ENCODE measurements around the gene SS18.
"Not testable (repeated sequence)": the region's sequence is repeated elsewhere in the genome, so short reads cannot be mapped to it uniquely, and the experiment has no call there.

DNA sequence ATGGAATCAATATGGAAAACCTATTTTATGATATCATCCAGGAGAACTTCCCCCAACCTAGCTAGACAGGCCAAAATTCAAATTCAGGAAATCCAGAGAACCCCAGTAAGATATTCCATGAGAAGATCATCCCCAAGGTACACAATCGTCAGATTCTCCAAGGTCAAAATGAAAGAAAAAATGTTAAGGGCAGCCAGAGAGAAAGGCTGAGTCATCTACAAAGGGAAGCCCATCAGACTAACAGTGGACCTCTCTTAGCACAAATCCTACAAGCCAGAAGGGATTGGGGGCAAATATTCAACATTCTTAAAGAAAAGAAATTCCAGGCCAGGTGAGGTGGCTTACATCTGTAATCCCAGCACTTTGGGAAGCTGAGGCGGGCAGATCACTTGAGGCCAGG, 31.6 kb upstream of the SS18 start:
- not testable (repeated sequence) for TF ChIP-seq EZH2phosphoT487 (IDR thresholded peaks at IDR 0.05; ENCODE audit: low read depth)
- TF ChIP-seq, protein P1, sequence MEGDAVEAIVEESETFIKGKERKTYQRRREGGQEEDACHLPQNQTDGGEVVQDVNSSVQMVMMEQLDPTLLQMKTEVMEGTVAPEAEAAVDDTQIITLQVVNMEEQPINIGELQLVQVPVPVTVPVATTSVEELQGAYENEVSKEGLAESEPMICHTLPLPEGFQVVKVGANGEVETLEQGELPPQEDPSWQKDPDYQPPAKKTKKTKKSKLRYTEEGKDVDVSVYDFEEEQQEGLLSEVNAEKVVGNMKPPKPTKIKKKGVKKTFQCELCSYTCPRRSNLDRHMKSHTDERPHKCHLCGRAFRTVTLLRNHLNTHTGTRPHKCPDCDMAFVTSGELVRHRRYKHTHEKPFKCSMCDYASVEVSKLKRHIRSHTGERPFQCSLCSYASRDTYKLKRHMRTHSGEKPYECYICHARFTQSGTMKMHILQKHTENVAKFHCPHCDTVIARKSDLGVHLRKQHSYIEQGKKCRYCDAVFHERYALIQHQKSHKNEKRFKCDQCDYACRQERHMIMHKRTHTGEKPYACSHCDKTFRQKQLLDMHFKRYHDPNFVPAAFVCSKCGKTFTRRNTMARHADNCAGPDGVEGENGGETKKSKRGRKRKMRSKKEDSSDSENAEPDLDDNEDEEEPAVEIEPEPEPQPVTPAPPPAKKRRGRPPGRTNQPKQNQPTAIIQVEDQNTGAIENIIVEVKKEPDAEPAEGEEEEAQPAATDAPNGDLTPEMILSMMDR (IDR thresholded peaks at IDR 0.05; ENCODE audit: low read depth, low read length) = not testable (repeated sequence)

All from OCI-LY3 (cell line).